Brain microvascular endothelial cell (primary cell): ENCODE results near the gene CAPG.

Experiments
- DNase-seq: peaks from one replicate; pipeline ENCODE4 v3.0.0-alpha.2; 2020
- H3K27ac ChIP-seq: fragments of 250-450 bp; sonication (Bioruptor Pico); 2 replicates; pipeline ENCODE4 v1.5.1; 2020; ENCODE audit warnings: mild to moderate bottlenecking, moderate library complexity
- H3K27me3 ChIP-seq: fragments of 250-450 bp; sonication (Bioruptor Pico); replicated peaks from 2 replicates; pipeline ENCODE4 v1.5.1; 2020; ENCODE audit warnings: mild to moderate bottlenecking
- H3K36me3 ChIP-seq: fragments of 250-450 bp; sonication (Bioruptor Pico); replicated peaks from 2 replicates; pipeline ENCODE4 v1.5.1; 2020; ENCODE audit warnings: mild to moderate bottlenecking
- H3K4me3 ChIP-seq: 2 replicates; pipeline ENCODE4 v1.5.1; 2011; ENCODE audit warnings: low read depth, mild to moderate bottlenecking, control low read depth, low read length, moderate library complexity
- CTCF ChIP-seq: IDR thresholded peaks from 2 replicates; pipeline ENCODE4 v1.5.1; 2011; ENCODE audit warnings: low read depth, mild to moderate bottlenecking, moderate library complexity, low read length, control low read depth, inconsistent platforms; ENCODE audit errors: missing control alignments
- in situ Hi-C: cut with HindIII; loops from 2 replicates; pipeline ENCODE4 v1.10.0; 2017; ENCODE audit warnings: low sequenced_read_pairs, low pct_ligation_motif_present

The CAPG gene

GRCh38 chr2:85401464-85401805, 8.7 kb downstream of the CAPG start:
- Histone ChIP-seq H3K27ac (no peak overlapping the region), H3K36me3 (peaks cover 2% of the 10 kb centered on the region), H3K27me3 (no peaks in the 10 kb centered on the region), H3K4me3 (no peak overlapping the region)
- no peak for DNase-seq
- TF ChIP-seq CTCF, result no peak
- in situ Hi-C loops, result no loop called here

GRCh38 chr2:85400541-85401463, 9.4 kb downstream of the CAPG start:
- H3K27ac ChIP-seq, result no peak overlapping the region
- DNase-seq, result no peak
- in situ Hi-C loops, result no loop called here
- no peak overlapping the region for H3K4me3 ChIP-seq
- no peaks in the 10 kb centered on the region for H3K27me3 ChIP-seq
- TF ChIP-seq CTCF, result no peak
- peaks cover 2% of the 10 kb centered on the region for H3K36me3 ChIP-seq

- in situ Hi-C loops, result no loop called here
- Histone ChIP-seq H3K36me3 (peaks cover 2% of the 10 kb centered on the region), H3K4me3 (no peak overlapping the region), H3K27ac (no peak overlapping the region), H3K27me3 (no peaks in the 10 kb centered on the region)
- TF ChIP-seq CTCF, result no peak
- no peak for DNase-seq
Observed at GRCh38 chr2:85400023-85400422, 10.1 kb downstream of the CAPG start.

- DNase-seq, result no peak
- in situ Hi-C loops, result no loop called here
- Histone ChIP-seq H3K27ac (no peak overlapping the region), H3K36me3 (peaks cover 2% of the 10 kb centered on the region), H3K27me3 (no peaks in the 10 kb centered on the region), H3K4me3 (no peak overlapping the region)
- TF ChIP-seq CTCF, result no peak
Observed at GRCh38 chr2:85399183-85399455, 11.0 kb downstream of the CAPG start.

- in situ Hi-C loops, result no loop called here
- Histone ChIP-seq H3K27ac (no peak overlapping the region), H3K4me3 (no peak overlapping the region), H3K27me3 (no peaks in the 10 kb centered on the region), H3K36me3 (peaks cover 2% of the 10 kb centered on the region)
- no peak for TF ChIP-seq CTCF
- DNase-seq, result no peak
Observed at GRCh38 chr2:85398426-85399182, 11.6 kb downstream of the CAPG start.
